SJSA1 (cell line): ENCODE results near the gene C1orf174. TPM values are rescaled to one million over a fixed set of nuclear protein-coding genes. Genes with fewer than 3 reads are reported as not detected.

Source experiments
- DNase-seq, 2 experiments: peaks; one replicate each; pipeline ENCODE4 v3.0.0-alpha.2; 2015 to 2020; ENCODE audit warnings: low spot score in 2 of 2, low read depth in 1 of 2
- H3K27ac ChIP-seq: fragments of 250-450 bp; sonication (Bioruptor Pico); 2 replicates; pipeline ENCODE4 v1.5.1; 2020; ENCODE audit warnings: mild to moderate bottlenecking, moderate library complexity
- H3K27me3 ChIP-seq: fragments of 250-450 bp; sonication (Bioruptor Pico); replicated peaks from 2 replicates; pipeline ENCODE4 v1.5.1; 2020; ENCODE audit warnings: mild to moderate bottlenecking, moderate library complexity
- H3K36me3 ChIP-seq: fragments of 250-450 bp; sonication (Bioruptor Pico); 2 replicates; pipeline ENCODE4 v1.5.1; 2020; ENCODE audit warnings: mild to moderate bottlenecking
- H3K4me1 ChIP-seq: fragments of 250-450 bp; sonication (Bioruptor Pico); replicated peaks from 2 replicates; pipeline ENCODE4 v1.6.1; 2021; ENCODE audit warnings: mild to moderate bottlenecking
- H3K4me3 ChIP-seq: fragments of 250-450 bp; sonication (Bioruptor Pico); 2 replicates; pipeline ENCODE4 v1.5.1; 2020; ENCODE audit warnings: mild to moderate bottlenecking
- H3K9me3 ChIP-seq: fragments of 250-450 bp; sonication (Bioruptor Pico); replicated peaks from 2 replicates; pipeline ENCODE4 v1.5.1; 2020; ENCODE audit warnings: mild to moderate bottlenecking
- total RNA-seq: library from RNA; depleted of rRNA; stranded (reverse); fragments of >200 nt; shearing (Covaris generic); gene quantifications from 2 replicates; pipeline ENCODE4 v1.2.3, GENCODE V29; 2014

C1orf174 gene
- total RNA-seq, 1 experiment from 2014 or later = 36.3 TPM

- no peak overlapping the region for H3K27ac ChIP-seq
- H3K36me3 ChIP-seq = peaks cover 66% of the 10 kb centered on the region
- no peak for DNase-seq
- no peaks in the 10 kb centered on the region for H3K4me1 ChIP-seq
- no peaks in the 10 kb centered on the region for H3K27me3 ChIP-seq
- no peak overlapping the region for H3K4me3 ChIP-seq
- H3K9me3 ChIP-seq = no peaks in the 10 kb centered on the region
These were observed 9.4 kb downstream of the C1orf174 start for GRCh38 chr1:3890389-3891328.

DNA sequence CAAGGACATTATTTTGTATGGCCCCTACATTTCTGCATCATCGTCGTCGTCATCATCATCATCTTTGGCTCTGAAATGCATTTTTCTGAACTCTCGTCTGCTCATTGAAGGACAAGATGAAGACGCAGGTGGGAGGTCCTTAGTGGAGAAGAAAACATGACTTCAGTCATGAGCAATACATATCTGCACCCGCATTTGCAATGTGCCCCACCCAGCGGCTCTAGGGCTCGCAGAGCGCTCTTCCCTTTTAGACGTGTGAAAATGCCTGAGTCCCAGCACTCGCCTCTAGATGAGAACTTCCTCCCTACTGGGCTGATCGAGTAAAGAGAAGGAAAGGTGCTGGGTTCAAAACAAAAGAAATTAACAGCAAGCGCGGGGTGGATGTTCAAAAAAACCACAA is 10.1 kb downstream of the C1orf174 start:
- Histone ChIP-seq H3K27me3 (no peaks in the 10 kb centered on the region), H3K27ac (no peak overlapping the region), H3K4me1 (no peaks in the 10 kb centered on the region), H3K9me3 (no peaks in the 10 kb centered on the region), H3K4me3 (no peak overlapping the region), H3K36me3 (peaks cover 66% of the 10 kb centered on the region)
- DNase-seq = no peak

GRCh38 chr1:3888301-3888700 is 11.8 kb downstream of the C1orf174 start:
- Histone ChIP-seq H3K27ac (no peak overlapping the region), H3K27me3 (no peaks in the 10 kb centered on the region), H3K9me3 (no peaks in the 10 kb centered on the region), H3K36me3 (peaks cover 59% of the 10 kb centered on the region), H3K4me3 (no peak overlapping the region), H3K4me1 (no peaks in the 10 kb centered on the region)
- no peak for DNase-seq

DNA sequence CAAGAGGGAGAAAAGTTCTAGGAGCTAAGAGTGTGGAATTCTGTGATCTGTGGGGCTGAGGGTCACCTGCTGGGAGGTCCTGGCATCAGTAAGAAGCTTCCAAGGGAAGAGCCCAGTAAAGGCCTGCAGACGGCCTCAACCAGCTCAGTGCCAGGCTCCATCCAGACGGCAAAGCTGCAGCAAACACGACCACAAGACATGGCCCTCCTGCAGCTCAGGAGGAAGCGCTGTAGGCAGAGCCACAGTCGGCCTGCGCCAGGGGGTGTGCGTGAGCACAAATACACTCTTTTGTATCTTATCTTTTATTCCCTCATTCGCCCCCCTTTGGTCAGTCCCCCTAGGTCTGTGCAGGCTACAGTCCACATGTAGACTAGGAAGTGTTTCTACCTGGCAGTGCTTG is 13.4 kb downstream of the C1orf174 start:
- Histone ChIP-seq H3K4me3 (no peak overlapping the region), H3K36me3 (peaks cover 52% of the 10 kb centered on the region), H3K4me1 (no peaks in the 10 kb centered on the region), H3K27ac (no peak overlapping the region), H3K9me3 (no peaks in the 10 kb centered on the region), H3K27me3 (no peaks in the 10 kb centered on the region)
- DNase-seq = no peak

DNA sequence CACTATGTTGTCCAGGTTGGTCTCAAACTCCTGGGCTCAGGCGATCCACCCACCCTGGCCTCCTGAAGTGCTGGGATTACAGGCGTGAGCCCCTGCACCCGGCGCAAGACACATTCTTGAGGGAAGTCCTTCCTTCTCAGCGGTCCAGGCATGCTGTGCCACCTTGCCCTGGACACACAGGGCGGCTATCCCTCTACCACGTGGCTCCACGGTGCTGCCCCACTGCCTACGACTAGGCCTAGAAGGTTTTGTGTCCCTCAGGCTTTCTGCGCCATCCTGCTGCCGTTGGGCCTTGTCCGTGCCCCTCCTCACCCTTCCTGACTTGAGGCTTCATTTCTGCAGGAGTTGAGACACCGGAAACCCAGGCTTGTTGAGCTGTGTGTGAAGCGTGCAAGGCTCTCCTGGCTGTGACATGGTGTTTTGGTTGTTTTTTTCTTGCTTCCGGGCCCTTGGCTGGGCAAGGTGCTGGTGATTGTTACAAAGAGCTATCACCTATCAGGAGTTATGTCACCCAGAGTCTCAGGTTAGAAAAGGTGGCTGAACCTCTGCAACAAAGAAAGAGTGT is 13.9 kb downstream of the C1orf174 start:
- Histone ChIP-seq H3K27me3 (no peaks in the 10 kb centered on the region), H3K9me3 (no peaks in the 10 kb centered on the region), H3K4me3 (no peak overlapping the region), H3K27ac (no peak overlapping the region), H3K4me1 (no peaks in the 10 kb centered on the region), H3K36me3 (peaks cover 48% of the 10 kb centered on the region)
- no peak for DNase-seq

DNA sequence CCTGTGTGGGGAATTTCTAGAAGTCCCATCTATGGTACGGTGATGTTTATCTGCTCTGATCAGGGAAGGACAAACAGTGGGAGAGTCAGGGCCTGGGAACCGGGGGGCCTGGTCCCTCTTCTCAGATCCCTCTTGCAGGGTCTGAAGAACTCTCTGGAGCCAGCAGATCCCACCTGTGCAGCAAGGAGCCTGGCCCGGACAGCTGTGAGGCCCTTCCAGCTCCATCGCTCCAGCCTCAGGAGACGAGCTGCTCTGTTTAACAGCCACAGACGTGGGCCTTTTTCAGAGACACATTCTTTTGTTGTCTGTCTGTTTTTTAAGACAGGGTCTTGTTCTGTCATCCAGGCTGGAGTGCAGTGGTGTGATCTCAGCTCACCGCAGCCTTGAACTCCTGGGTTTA is 14.5 kb downstream of the C1orf174 start:
- H3K4me3 ChIP-seq = no peak overlapping the region
- DNase-seq = no peak

DNA sequence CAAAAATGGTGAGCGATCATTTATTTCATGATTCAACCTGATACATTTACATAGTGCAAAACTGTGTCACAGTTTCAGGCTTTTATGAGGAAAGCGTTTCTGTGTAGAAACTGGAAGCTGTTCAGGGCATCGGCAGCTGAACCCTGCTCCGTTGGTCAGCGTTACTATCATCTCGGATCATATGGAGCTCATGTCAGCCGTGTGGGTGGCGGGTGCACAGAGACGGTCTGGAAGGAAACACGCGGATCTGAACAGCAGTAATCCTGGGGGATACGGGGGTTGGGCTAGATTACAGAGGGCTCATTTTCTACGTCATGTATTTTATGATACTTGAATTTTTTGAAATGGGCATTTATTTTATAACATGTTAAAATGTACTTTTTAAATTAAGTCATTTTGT is 15.1 kb downstream of the C1orf174 start:
- Histone ChIP-seq H3K9me3 (no peaks in the 10 kb centered on the region), H3K27me3 (no peaks in the 10 kb centered on the region), H3K27ac (no peak overlapping the region), H3K4me1 (no peaks in the 10 kb centered on the region), H3K4me3 (no peak overlapping the region), H3K36me3 (peaks cover 36% of the 10 kb centered on the region)
- DNase-seq = no peak

More for the DNA sequence above, 14.5 kb downstream of the C1orf174 start:
- no peaks in the 10 kb centered on the region for H3K27me3 ChIP-seq
- no peak overlapping the region for H3K27ac ChIP-seq
- H3K36me3 ChIP-seq = peaks cover 42% of the 10 kb centered on the region
- H3K9me3 ChIP-seq = no peaks in the 10 kb centered on the region
- H3K4me1 ChIP-seq = no peaks in the 10 kb centered on the region

GRCh38 chr1:3883194-3883925 is 16.7 kb downstream of the C1orf174 start:
- Histone ChIP-seq H3K36me3 (peaks cover 22% of the 10 kb centered on the region), H3K27ac (no peak overlapping the region), H3K4me1 (no peaks in the 10 kb centered on the region), H3K4me3 (no peak overlapping the region), H3K9me3 (no peaks in the 10 kb centered on the region; the same call in 1 of the 2 replicates), H3K27me3 (no peaks in the 10 kb centered on the region)
- no peak for DNase-seq

DNA sequence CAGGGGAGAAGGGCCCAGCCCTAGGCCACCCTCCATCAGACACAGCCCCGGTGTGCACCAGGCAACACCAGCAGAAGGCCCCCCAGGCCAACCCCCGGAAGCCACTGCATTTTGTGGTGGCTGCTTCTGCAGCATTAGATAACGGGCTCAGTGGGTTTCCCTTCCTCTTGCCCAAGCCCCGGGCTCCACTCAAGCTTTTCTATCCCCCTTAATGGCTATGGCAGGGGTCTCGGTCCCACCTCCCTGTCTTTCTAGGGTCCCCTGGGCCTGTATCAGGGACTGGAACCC is 18.9 kb downstream of the C1orf174 start:
- Histone ChIP-seq H3K9me3 (no peaks in the 10 kb centered on the region; the same call in 1 of the 2 replicates), H3K27me3 (no peaks in the 10 kb centered on the region), H3K36me3 (peaks cover 6% of the 10 kb centered on the region), H3K27ac (no peak overlapping the region), H3K4me3 (no peak overlapping the region), H3K4me1 (no peaks in the 10 kb centered on the region)
- DNase-seq = no peak

- no peak for DNase-seq
- Histone ChIP-seq H3K36me3 (peaks cover 3% of the 10 kb centered on the region; the same call in 1 of the 2 replicates), H3K27me3 (no peaks in the 10 kb centered on the region), H3K27ac (no peak overlapping the region), H3K4me3 (no peak overlapping the region), H3K9me3 (no peaks in the 10 kb centered on the region; the same call in 1 of the 2 replicates), H3K4me1 (no peaks in the 10 kb centered on the region)
These were observed 19.5 kb downstream of the C1orf174 start for GRCh38 chr1:3880429-3881192.

- H3K27me3 ChIP-seq = no peaks in the 10 kb centered on the region
- no peak overlapping the region for H3K4me3 ChIP-seq
- DNase-seq = no peak
- H3K36me3 ChIP-seq = no peaks in the 10 kb centered on the region
- no peaks in the 10 kb centered on the region for H3K4me1 ChIP-seq
- no peak overlapping the region for H3K27ac ChIP-seq
- no peaks in the 10 kb centered on the region; the same call in 1 of the 2 replicates for H3K9me3 ChIP-seq
These were observed 20.2 kb downstream of the C1orf174 start for GRCh38 chr1:3879787-3880428.

- DNase-seq = no peak
- Histone ChIP-seq H3K36me3 (no peaks in the 10 kb centered on the region), H3K27ac (no peak overlapping the region), H3K27me3 (no peaks in the 10 kb centered on the region), H3K4me3 (no peak overlapping the region), H3K4me1 (no peaks in the 10 kb centered on the region), H3K9me3 (no peaks in the 10 kb centered on the region; the same call in 1 of the 2 replicates)
These were observed 21.0 kb downstream of the C1orf174 start for GRCh38 chr1:3879099-3879498.

DNA sequence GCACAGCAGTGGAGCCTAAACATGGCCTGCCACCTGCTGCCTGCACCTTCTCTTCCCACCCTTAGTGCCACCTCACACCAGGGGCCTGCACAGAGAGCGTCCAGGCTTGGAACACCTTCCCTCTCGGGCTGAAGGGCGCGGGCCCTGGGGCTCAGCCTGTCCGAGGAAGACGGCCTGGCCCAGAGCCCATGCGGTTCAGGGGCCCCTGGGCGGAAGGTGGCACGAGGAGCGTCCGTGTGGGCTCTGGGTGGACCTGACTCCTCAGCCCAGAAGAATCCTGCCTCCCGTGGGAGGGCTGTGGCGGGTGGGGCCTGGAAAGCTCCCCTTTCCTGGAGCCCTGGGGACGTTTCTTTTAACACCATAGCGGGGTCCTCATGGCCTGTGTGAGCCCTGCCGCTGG is 23.4 kb downstream of the C1orf174 start:
- DNase-seq = no peak
- Histone ChIP-seq H3K27ac (no peak overlapping the region), H3K36me3 (no peaks in the 10 kb centered on the region), H3K27me3 (no peaks in the 10 kb centered on the region), H3K4me3 (no peak overlapping the region), H3K9me3 (no peaks in the 10 kb centered on the region; the same call in 1 of the 2 replicates), H3K4me1 (no peaks in the 10 kb centered on the region)
